NCI-H774 (cell line): ENCODE results near the gene PRKCE.

ENCODE experiments used
- DNase-seq: peaks from one replicate; lab custom pipeline; 2025; lab: John Stamatoyannopoulos, UW

PRKCE gene

GRCh38 chr2:46045888-46046287 lies 394.4 kb downstream of the PRKCE start:
- no peak for DNase-seq

DNA sequence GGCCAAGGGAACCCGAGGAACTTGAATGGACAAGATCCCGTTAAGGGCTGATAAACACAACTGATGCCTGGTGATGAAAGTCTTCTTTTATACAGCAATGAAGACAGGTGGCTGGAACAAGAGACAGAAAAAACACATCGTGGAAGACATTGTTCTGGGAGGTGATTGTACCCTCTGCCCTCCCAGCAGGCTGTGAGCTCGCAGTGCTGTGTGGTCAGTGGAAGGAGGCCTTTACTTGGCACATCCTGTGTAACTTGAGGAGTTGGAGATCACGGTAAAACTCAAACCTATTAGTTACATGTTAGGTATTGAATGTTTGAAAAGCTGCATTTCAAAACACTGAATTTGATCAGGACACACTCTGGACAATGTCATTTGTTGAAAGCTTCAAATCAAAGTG lies 395.8 kb downstream of the PRKCE start:
- no peak for DNase-seq

GRCh38 chr2:46048693-46049092 lies 397.2 kb downstream of the PRKCE start:
- no peak for DNase-seq

DNA sequence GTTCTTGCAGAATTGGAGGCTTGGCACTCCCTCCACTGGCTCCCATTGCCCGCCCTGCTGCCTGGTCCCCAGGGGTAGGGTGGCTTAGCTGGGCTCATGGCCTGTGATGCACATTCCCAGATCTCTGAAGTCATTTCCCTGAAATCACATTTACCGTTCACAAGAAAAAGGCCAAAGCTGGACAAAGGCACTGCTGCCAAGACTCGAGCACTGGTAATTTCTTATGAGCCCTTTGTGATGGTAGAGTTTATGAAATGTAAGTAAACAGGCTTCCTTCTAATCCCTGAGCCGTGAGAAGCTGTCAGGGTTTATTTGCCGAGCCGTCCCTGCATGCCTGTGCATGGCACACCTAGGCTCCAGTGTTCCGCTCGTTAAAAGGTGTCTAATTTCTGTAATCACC lies 398.6 kb downstream of the PRKCE start:
- DNase-seq, result no peak

GRCh38 chr2:46050489-46050888 lies 399.0 kb downstream of the PRKCE start:
- DNase-seq, result no peak

DNA sequence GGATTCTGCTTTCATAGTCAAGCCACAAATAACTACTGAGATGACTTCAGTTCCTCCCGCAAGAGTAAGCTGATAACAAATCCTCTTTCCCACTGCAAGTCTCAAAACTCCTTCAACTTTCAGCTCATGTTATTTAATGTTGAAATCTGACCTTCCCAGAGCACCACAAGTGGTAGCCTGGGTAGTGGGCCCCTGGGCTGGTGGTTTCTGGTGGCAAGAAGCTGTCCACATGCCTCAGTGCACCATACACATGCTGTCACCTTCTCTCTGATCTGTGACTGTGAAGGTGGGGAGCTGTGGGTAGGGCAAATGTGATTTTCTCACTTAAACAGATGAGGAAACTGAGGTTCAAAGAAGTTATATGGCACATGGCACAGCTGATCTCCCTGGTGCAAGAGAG lies 399.6 kb downstream of the PRKCE start:
- DNase-seq, result no peak

- DNase-seq, result no peak
Measured at GRCh38 chr2:46053564-46053963, 402.1 kb downstream of the PRKCE start.

GRCh38 chr2:46056541-46056940 lies 405.1 kb downstream of the PRKCE start:
- DNase-seq, result no peak

- no peak for DNase-seq
Measured at GRCh38 chr2:46058140-46058539, 406.7 kb downstream of the PRKCE start.

DNA sequence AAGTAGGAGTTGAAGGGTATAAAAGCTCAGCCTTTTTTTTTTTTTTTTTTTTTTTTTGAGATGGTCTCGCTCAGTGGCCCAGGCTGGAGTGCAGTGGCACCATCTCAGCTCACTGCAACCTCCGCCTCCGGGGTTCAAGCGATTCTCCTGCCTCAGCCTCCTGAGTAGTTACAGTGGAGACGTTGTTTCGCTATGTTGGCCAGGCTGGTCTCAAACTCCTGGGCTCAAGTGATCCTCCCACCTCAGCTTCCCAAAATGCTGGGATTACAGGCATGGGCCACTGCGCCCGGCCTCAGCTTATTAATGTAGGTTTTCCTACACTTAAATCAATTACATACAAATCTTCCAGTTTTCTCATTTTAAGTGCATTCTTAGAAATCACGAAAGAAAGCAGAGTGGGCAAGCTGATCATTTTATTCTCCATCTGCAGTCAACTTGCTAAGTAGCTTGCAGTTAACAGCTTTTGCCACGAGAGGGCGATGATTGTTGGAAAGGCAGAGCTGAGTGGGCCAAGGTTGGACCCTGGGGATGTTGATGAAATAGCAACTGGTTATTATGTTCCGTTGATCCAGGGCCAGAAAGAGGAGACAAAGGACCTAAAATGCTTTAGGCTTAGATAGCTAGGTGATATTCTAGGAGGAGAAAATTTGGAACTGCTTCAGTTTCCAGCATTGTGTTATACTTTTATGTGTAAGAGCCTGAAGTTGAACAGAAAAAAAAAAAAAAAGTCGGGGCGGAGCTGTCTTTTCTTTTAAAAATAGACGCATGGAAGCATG lies 411.4 kb downstream of the PRKCE start:
- peak; percentile 56 for DNase-seq

GRCh38 chr2:46064396-46064795 lies 412.9 kb downstream of the PRKCE start:
- no peak for DNase-seq

DNA sequence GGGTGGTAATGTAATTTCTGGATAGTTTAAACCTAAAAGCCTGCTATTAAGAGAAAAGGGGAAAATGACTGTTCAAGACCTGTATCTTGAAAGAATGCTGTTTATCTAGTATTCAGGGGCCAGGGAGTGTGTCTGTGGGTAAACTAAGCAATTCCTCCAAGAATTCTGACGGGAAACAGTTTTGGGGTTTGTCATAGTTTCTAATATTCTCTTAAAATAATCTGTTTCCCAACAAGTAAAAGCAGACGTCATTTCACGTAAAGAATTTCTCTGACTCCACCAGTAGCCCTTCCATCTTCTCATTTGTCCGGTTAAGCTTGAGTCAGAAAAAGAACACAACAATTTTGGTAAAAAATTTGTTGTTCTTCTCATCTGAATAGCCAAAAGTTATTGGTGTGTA lies 413.7 kb downstream of the PRKCE start:
- DNase-seq, result no peak

GRCh38 chr2:46066116-46066515 lies 414.6 kb downstream of the PRKCE start:
- DNase-seq, result no peak

DNA sequence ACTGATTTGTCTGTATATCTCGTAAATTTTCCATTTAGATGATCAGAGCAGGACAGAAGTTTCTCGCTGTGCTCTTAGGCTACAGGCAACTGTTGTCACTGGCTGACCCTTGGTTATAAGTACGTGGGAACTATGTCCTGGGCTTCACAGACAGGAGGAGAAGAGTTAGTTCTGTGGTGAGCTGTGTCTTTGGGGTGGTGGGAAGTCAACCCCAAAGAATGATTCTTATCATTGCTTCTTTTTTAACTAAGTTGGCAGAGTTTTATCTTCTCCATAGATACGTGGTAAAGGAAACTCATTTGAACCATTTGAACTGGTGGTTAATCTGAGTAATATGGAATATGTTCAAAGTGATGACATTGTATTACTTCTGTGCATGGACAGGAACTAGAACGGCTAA lies 415.1 kb downstream of the PRKCE start:
- no peak for DNase-seq

DNA sequence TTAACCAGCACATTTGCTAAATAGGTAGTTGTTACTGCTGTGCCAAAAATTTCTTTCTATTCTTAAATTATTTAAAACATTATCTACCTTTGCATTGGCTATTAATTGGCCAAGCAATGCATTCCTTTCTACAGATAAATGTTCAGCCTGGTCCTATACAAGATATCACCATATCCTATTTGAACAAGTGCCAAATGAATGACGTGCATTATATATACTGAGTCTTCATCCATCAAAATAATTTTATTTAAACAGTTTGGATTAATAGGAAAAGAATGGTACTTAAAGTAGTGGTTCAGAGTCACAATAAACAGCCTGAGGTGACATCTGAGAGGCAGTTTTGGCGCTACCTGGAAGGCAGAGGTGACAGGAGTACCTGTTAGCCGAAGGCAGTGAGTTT lies 415.6 kb downstream of the PRKCE start:
- no peak for DNase-seq

DNA sequence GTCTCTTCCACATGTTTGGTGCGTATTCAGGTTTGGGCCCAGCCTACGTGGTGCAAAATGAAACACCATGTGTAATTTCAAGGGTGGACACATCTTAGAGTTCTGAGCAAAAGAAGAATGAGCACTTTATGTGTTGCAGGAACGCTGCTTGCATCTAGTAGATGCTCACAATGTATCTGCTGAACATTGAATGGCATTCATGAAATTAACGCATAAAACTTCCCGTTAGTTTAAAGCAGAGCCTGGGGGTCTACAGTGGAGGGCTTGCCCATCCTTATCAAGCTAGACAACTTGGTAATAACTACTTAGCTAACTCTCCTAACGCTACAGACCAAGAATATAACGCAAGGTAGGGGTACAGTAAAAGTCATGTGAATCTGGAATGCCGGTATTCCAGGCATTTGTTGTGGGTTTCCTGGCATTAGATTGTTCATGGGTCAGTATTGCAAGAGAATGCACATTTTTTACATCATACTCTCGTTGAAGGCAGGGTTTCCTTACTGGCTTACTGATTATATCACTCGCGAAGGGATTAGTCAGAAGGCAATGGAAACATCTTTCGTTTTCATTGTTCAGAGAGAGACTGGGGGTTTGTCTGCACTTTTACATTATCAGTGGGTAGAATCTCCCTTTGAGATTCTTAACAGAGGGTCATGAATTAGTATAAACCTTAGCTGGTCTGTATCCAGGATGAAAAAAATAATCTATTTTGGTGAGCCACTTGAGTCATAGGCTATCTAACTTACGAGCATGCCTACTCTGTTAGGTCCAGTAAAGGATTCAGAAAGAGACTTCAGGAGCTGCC lies 416.2 kb downstream of the PRKCE start:
- no peak for DNase-seq

- no peak for DNase-seq
Measured at GRCh38 chr2:46068636-46069035, 417.2 kb downstream of the PRKCE start.

DNA sequence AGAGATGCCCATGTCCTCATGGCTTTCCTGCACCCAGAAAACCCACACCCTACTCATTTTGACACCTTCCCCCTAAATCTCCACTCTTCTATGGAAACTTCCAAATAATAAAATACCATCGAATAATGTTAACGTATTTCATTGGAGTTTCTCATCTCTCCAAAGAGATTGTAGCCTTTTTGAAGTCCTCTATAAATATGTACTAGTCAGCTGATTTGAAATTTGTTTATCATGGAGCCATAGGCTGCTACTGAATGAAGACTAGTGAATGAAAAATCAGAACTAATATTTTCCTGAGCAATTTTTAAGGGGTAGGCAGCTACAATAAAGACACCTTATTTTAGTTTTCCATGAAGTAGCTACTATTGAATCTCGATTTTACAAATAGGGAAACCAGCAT lies 419.6 kb downstream of the PRKCE start:
- no peak for DNase-seq

GRCh38 chr2:46072101-46072820 lies 420.8 kb downstream of the PRKCE start:
- no peak for DNase-seq

GRCh38 chr2:46073540-46074046 lies 422.1 kb downstream of the PRKCE start:
- no peak for DNase-seq

GRCh38 chr2:46074501-46074900 lies 423.0 kb downstream of the PRKCE start:
- no peak for DNase-seq

DNA sequence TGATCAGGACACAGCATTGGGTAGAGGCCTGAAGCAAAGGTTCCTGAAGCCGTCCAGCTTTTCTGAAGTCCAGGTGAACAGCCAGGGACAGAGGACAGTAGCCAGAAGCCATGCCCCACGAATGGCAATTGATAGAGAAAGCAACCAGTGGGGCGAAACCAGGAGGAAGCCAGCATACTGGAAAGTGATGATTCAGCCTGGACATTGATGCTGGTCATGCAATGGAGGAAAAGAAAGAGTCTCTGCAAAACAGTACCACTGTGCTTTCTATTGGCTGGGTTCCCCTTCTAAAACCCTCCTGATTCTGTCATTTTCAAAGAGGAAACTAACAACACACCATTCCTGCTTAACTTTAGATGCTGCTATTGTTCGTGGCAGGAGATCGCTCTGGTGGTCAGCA lies 424.4 kb downstream of the PRKCE start:
- DNase-seq, result no peak

DNA sequence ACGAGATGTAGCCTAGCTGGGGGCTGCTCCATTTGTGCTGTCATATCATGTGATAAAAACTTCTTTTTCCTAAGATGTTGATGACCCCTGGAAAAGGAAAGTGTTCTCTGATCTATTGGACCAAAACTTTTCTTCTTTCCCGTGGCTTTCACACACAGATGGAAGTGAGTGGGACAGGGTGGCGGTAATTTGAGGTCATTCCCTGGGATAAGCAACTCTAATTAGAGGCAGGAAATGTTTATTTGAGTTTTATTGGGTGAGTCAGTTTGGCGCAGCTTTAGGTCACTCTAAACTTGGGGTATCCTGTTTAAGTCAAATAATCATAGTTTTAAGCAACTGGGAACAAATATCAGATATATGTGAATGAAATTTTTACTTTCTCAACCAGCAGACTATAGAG lies 424.8 kb downstream of the PRKCE start:
- DNase-seq, result no peak
